Activated T-helper 17 cell treated with anti-CD3 and anti-CD28 coated beads, Interleukin-2, amount 50 U/mL, for 72 hours (primary cell): Measurements from ENCODE around the gene TMEM14B. TPM values are rescaled to one million over a fixed set of nuclear protein-coding genes. Genes with fewer than 3 reads are reported as not detected.

Experiments used
- ATAC-seq: fragments of 150-1000 bp; cut with Tn5 transposase; replicated peaks from 2 replicates; pipeline ENCODE4 v1.10.0; 2021; ENCODE audit warnings: mild to moderate bottlenecking, moderate library complexity
- H3K27ac Mint-ChIP-seq: one replicate; pipeline ENCODE4 v1.8.0; 2022; ENCODE audit warnings: mixed read lengths
- H3K27me3 Mint-ChIP-seq: one replicate; pipeline ENCODE4 v1.8.0; 2022; ENCODE audit warnings: mixed read lengths
- H3K36me3 Mint-ChIP-seq: one replicate; pipeline ENCODE4 v1.8.0; 2022; ENCODE audit warnings: low read depth, mild to moderate bottlenecking, mixed read lengths
- H3K4me1 Mint-ChIP-seq: one replicate; pipeline ENCODE4 v1.8.0; 2022; ENCODE audit warnings: mixed read lengths
- H3K4me3 Mint-ChIP-seq: one replicate; pipeline ENCODE4 v1.8.0; 2022; ENCODE audit warnings: mild to moderate bottlenecking, mixed read lengths
- H3K9me3 Mint-ChIP-seq: one replicate; pipeline ENCODE4 v1.8.0; 2022; ENCODE audit warnings: mixed read lengths
- total RNA-seq, 2 donors: library from RNA; stranded (reverse); gene quantifications; one replicate each; pipeline ENCODE4 v1.2.3, GENCODE V29; 2022

TMEM14B gene
- total RNA-seq, 2 donors from 2014 or later: 90.4 to 109 TPM

DNA sequence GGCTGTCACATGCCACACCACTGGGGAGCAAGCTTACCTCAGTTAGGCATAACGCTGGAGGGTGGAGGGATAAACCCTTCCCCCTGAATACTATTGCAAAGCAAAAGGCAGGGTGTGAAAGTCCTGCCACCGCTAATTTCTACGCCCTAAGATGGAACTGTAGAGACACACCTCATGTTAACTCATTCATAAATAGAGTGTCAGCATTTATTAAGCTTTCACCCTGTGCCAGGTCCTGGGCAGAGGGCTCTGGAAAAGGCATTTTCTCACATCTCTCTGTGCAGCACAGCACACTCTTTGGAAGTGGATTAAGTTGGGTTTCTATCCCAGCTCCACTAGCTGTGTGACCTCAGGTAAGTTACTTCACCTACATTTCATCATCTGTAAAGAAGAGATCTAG is 21.8 kb downstream of the TMEM14B start:
- peaks cover 44% of the 10 kb centered on the region for H3K36me3 Mint-ChIP-seq
- no peaks in the 10 kb centered on the region for H3K9me3 Mint-ChIP-seq
- ATAC-seq: no peak
- peaks cover 4% of the 10 kb centered on the region for H3K4me1 Mint-ChIP-seq
- no peak overlapping the region for H3K27ac Mint-ChIP-seq
- H3K4me3 Mint-ChIP-seq: no peak overlapping the region
- H3K27me3 Mint-ChIP-seq: no peaks in the 10 kb centered on the region

DNA sequence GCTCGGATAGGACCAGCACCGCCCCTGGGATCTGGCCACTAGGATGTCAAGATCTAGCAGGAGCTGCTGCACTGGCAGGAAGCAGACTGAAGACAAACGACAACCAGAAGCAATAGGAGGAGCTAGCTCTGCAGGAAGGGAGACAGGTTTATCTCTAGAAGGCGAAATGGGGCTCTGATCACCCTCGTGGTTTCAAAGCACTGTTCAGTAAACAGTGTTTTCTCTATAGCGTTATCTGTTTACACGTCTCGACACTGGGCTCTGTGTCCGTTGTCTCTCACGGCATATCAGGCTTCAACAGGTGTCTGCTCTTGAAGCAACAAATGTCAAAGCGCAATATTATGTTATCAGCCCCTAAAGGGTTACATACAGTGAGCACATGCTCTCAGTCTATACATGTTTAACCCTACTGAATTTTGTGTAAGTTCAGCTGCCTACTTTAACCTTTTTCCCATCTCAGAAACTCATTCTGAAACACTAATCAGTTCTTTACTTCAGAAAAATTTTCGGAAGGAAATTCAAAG is 23.8 kb downstream of the TMEM14B start:
- Mint-ChIP-seq H3K4me1 (peaks cover 4% of the 10 kb centered on the region), H3K27me3 (no peaks in the 10 kb centered on the region), H3K9me3 (no peaks in the 10 kb centered on the region), H3K4me3 (no peak overlapping the region), H3K36me3 (peaks cover 55% of the 10 kb centered on the region), H3K27ac (no peak overlapping the region)
- ATAC-seq: no peak

DNA sequence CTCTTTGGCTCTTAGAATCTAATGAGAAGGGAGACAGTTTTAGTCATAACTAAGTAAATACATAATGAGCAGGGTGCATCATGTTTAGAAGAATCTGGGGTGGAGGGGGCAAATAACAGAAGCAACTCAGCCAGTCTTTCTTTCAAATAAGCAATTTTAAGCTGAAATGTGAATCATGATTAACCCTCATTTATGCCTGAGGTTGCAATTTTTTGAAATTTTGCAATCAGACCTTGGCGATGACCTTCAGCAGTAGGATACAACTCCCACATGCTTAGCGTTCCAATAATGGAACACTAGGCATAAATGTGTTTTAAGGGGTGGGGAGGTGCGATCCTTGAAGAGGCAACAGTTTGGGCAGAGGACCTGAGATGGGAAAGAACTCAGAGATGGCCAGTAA is 30.6 kb downstream of the TMEM14B start:
- Mint-ChIP-seq H3K27me3 (no peaks in the 10 kb centered on the region), H3K9me3 (no peaks in the 10 kb centered on the region), H3K4me1 (peaks cover 5% of the 10 kb centered on the region), H3K36me3 (peaks cover 67% of the 10 kb centered on the region), H3K27ac (no peak overlapping the region), H3K4me3 (no peak overlapping the region)
- ATAC-seq: no peak

DNA sequence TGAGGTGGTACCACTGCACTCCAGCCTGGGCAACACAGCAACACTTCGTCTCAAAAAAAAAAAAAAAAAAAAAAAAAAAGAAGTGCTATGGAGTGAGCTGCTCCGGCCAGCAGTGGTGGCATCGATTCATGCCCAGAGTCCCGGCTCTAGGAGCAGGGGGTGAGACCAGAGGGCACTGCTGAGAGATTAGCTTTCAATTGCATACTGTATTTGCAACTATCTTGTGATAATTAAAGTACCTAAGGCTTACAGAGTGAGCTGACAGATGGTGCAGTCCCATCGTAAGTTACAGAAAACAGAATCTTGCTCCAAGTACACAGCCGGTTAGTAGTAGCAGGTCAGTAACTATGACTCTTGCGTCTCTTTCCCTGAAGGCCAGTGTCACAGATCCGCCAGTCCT is 31.5 kb downstream of the TMEM14B start:
- no peak for ATAC-seq
- Mint-ChIP-seq H3K27me3 (no peaks in the 10 kb centered on the region), H3K4me3 (no peak overlapping the region), H3K4me1 (peaks cover 5% of the 10 kb centered on the region), H3K36me3 (peaks cover 75% of the 10 kb centered on the region), H3K27ac (no peak overlapping the region), H3K9me3 (no peaks in the 10 kb centered on the region)

DNA sequence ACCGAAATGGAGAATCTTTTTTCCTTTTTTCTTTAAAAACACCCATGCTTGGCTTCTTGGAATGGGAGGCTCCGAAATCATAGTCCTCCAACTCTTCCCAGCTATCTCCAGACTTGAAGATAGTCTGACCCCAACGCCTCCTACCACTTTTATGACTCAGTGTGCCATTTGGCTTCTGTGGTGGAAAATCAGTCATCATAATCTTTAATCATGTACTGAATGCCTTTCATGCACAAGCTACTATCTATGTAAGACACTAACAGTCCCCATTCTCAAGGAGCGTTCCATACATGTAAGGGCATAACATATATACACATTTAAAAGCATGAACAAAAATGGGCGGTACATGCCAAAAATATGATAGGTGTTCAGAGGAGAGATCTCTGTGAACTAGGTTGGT is 44.1 kb downstream of the TMEM14B start:
- peak; percentile 44 for ATAC-seq
- Mint-ChIP-seq H3K27me3 (no peaks in the 10 kb centered on the region), H3K4me3 (no peak overlapping the region), H3K27ac (no peak overlapping the region), H3K36me3 (peaks cover 19% of the 10 kb centered on the region), H3K9me3 (no peaks in the 10 kb centered on the region), H3K4me1 (peaks cover 4% of the 10 kb centered on the region)

DNA sequence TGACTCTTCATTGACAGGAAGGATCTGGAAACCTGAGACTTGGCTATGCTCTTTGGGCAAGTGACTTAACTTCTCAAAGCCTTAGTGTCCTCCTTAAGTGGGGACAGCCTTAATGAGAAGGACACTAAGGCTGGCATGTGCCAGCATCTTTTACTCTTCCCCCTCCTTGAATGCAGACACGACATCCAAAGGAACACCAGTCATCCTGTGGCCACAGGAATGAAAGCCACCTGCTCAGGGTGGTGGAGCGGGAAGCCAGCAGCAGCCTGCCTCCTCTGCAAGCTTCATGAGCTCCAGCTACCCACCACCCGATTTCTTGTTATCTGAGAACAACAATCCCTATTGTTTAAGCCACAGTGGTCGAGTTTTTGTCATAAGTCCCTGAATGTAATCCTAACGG is 44.5 kb downstream of the TMEM14B start:
- no peaks in the 10 kb centered on the region for H3K9me3 Mint-ChIP-seq
- no peak for ATAC-seq
- no peak overlapping the region for H3K27ac Mint-ChIP-seq
- H3K27me3 Mint-ChIP-seq: no peaks in the 10 kb centered on the region
- peaks cover 19% of the 10 kb centered on the region for H3K36me3 Mint-ChIP-seq
- H3K4me3 Mint-ChIP-seq: no peak overlapping the region
- H3K4me1 Mint-ChIP-seq: peaks cover 4% of the 10 kb centered on the region

DNA sequence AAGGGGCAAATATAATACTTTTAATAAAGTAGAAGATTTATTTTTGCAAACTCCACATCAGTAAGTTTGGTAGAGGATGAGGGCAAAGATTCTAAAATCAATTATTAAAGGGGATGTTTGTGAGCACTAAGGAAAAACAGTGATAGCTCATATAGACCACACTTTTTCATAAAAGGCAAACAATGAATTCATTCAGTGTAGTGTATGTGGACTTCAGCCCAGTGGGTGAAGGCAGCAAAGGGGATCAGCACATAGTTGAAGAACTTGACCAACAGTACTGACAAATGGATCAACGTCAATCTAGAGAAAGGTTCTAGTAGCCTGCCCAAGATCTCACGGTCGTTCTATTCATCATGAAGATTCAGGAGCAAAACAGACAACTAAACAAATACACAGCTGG is 45.4 kb downstream of the TMEM14B start:
- Mint-ChIP-seq H3K9me3 (no peaks in the 10 kb centered on the region), H3K36me3 (peaks cover 19% of the 10 kb centered on the region), H3K4me1 (peaks cover 4% of the 10 kb centered on the region), H3K27me3 (no peaks in the 10 kb centered on the region), H3K27ac (no peak overlapping the region), H3K4me3 (no peak overlapping the region)
- ATAC-seq: no peak

DNA sequence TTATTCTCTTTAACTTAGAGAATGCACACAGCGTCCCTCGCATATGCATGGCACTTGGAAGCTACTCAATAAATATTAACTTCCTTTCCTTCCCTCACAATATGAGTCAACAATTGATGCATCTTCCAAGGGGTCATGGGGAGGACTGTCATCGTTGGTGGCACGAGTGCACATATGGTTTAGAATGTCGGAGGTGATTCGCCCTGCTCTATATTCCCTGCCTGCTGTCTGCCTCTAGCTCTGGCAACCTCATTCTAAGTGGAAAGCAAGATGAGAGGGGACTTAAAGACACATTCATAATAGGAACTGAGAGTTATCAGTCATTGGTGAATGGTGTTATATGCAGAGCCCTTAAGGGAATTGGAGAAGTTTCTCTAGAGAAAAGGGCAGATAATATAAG is 46.1 kb downstream of the TMEM14B start:
- Mint-ChIP-seq H3K9me3 (no peaks in the 10 kb centered on the region), H3K27me3 (no peaks in the 10 kb centered on the region), H3K36me3 (peaks cover 17% of the 10 kb centered on the region), H3K4me3 (no peak overlapping the region), H3K27ac (peak overlapping the region; percentile 13), H3K4me1 (peaks cover 4% of the 10 kb centered on the region)
- ATAC-seq: peak; percentile 51

DNA sequence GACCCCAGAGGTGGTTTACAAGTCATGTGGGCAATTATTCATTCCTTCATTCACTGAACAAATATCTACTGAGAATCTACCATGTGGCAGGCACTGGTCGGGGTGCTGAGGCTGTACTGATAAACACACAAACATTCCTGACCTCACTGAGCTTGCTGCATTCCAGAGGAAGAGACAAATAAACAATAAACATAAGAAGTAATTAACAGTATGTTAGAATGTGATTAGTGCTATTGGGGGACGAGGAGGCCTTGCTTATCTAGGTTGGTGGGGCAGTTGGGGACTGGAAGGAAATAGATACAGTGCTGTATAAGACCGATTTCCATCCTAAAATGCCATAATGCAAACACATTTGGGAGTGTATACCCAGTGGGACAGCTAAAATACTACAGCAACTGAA is 46.6 kb downstream of the TMEM14B start:
- Mint-ChIP-seq H3K36me3 (peaks cover 11% of the 10 kb centered on the region), H3K27me3 (no peaks in the 10 kb centered on the region), H3K4me1 (peaks cover 4% of the 10 kb centered on the region), H3K27ac (peak overlapping the region; percentile 13), H3K9me3 (no peaks in the 10 kb centered on the region), H3K4me3 (no peak overlapping the region)
- ATAC-seq: no peak

DNA sequence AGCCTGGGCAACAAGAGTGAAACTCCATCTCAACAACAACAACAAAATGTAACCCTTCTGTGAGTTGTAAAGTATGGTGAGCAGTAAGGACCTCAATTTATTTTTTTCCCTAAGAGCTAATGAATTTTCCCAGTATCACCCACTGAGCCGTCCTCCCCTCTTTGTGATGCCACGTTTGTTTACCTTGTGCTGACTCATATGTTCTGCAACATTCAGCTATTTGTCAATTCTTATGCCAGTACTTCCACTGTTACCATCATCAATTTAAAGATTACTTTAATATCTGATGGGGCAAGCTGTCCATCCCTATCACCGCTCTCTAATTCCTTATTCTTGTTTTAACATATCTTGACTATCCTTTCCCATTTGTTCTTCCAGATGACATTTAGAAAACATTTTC is 53.2 kb downstream of the TMEM14B start:
- Mint-ChIP-seq H3K36me3 (peaks cover 4% of the 10 kb centered on the region), H3K27ac (no peak overlapping the region), H3K9me3 (no peaks in the 10 kb centered on the region), H3K27me3 (no peaks in the 10 kb centered on the region), H3K4me3 (no peak overlapping the region), H3K4me1 (no peaks in the 10 kb centered on the region)
- ATAC-seq: no peak

DNA sequence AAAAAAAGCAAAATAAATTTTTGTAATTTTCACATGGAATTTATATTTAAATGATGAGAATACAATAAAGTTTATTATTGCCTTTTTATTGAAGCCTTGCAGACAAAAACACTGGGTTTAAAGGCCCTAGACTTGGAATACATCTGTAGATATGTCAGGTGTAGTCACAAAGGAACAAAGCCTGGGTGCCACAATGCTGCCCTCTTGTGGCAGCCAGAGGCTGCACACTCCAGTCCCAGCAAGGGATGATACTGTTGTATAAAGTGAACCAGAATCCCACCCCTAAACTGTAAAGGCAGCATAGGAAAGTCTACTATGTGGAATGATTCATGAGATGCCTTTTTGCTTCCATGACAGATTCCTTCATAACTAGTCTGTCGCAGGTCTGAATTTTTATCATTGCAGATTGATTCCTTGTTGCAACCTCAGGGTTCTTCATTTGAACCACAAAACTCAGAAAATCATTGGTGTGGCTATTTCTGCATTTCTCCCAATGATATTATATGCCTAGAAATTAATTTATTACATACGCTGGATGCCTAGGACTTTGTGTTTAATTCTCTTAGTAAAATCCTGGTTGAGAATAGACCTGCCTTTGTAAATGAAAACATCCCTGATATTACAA is 53.7 kb downstream of the TMEM14B start:
- Mint-ChIP-seq H3K36me3 (peaks cover 4% of the 10 kb centered on the region), H3K4me1 (no peaks in the 10 kb centered on the region), H3K9me3 (no peaks in the 10 kb centered on the region), H3K4me3 (no peak overlapping the region), H3K27ac (no peak overlapping the region), H3K27me3 (no peaks in the 10 kb centered on the region)
- peak; percentile 83 for ATAC-seq

Other genes with a start within 250 kb of the TMEM14B start
- gene GCNT2, start 226.5 kb upstream of the TMEM14B start, total RNA-seq: under 1 TPM; 0.64 to 0.73 TPM
- gene C6orf52, start 53.2 kb upstream of the TMEM14B start, total RNA-seq: not detected
- 10 to 100 TPM; 13.7 to 27.4 TPM for gene PAK1IP1, start 52.8 kb upstream of the TMEM14B start, total RNA-seq
- gene TMEM14C, start 24.7 kb upstream of the TMEM14B start, total RNA-seq: 10 to 100 TPM; 52.6 to 64.1 TPM
- 1 to 10 TPM in 1 of 2 donors, under 1 TPM in 1; 0.84 to 1.1 TPM for gene MAK, start 90.7 kb downstream of the TMEM14B start, total RNA-seq
- not detected for gene GCM2, start 134.2 kb downstream of the TMEM14B start, total RNA-seq
- under 1 TPM in 1 of 2 donors, not detected in 1; 0.50 TPM for gene SYCP2L, start 139.2 kb downstream of the TMEM14B start, total RNA-seq